Activated effector memory CD4-positive, alpha-beta T cell treated with anti-CD3 and anti-CD28 coated beads, Interleukin-2, amount 50 U/mL, for 16 hours (primary cell): Measurements from ENCODE around the gene SLC7A6.

Source experiments
- DNase-seq: peaks from one replicate; pipeline ENCODE4 v3.0.0-alpha.2; 2020

The SLC7A6 gene

GRCh38 chr16:68310774-68311511, 46.6 kb downstream of the SLC7A6 start, which contains the start of the genes PRMT7 and SLC7A6OS:
TSS of gene PRMT7 (plus strand) at chr16:68311019. CDS start at chr16:68315980, 4,961 bp downstream.
TSS of gene SLC7A6OS (minus strand) at chr16:68310946. CDS start at chr16:68310926, 20 bp downstream.
- peak; percentile 98 for DNase-seq

GRCh38 chr16:68313116-68313515, 48.8 kb downstream of the SLC7A6 start:
- no peak for DNase-seq

DNA sequence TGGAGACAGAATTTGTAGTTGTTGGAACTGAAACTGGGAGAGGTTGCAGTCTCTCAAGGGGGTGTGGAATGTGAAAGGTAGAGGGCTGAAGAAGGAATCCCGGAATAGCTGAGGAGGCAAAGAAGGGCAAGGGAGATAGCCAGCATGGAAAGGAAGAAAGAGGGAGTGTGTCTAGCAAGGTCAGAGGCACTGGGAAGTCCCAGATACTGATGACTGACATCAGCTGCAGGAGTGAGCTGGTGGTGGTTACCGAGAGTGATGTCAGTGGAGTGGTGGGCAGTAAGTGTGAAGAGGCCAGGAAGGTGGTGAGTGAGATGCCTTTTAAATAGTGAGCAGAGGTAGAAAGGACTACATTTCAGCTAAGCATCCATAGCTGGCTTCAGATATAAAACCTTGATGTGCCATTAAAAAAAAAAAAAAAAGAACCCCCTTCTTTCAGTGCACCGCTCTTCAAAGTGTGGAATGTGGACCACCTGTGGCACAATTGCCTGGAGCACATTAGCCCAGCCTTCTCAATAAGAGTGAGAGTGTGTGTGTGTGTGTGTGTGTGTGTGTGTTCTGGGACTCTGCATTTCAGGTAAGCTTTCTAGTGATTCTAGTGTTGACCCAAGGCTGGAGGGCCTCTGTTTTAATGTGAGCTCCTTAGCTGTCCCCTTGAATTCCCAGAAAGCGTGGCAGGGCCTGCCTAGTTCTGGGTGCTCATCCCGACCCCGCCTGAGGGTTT, 55.0 kb downstream of the SLC7A6 start:
- peak; percentile 67 for DNase-seq

GRCh38 chr16:68324336-68324735, 60.0 kb downstream of the SLC7A6 start:
- DNase-seq, result no peak

GRCh38 chr16:68324780-68325357, 60.5 kb downstream of the SLC7A6 start:
- no peak for DNase-seq

- peak; percentile 91 for DNase-seq
Observed at GRCh38 chr16:68328151-68328859, 64.0 kb downstream of the SLC7A6 start.

DNA sequence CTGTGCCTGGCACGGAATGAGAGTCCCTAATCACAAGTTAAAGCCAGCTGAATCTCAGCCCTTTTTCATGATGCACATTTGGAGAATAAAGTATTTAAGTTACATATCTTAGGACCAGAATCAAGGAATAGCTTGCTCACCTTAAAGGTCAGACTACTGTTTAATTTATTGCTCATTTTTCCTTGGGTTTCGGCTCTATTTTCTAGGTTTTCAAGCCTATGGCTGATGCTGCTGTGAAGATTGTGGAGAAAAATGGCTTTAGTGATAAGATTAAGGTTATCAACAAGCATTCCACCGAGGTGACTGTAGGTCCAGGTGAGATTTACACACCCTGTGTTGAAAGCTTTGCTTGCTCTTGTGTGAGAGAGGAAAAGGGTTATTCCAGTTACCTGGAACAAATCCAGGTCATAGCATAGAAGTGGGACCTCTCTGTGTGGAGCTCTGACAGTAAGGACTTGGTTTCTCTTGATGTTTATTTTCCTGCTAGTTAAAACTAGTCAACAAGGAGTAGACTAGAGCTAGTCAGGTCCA, 64.6 kb downstream of the SLC7A6 start:
- DNase-seq, result no peak

- no peak for DNase-seq
Observed at GRCh38 chr16:68331879-68332410, 67.6 kb downstream of the SLC7A6 start.

- no peak for DNase-seq
Observed at GRCh38 chr16:68332411-68333121, 68.2 kb downstream of the SLC7A6 start.

DNA sequence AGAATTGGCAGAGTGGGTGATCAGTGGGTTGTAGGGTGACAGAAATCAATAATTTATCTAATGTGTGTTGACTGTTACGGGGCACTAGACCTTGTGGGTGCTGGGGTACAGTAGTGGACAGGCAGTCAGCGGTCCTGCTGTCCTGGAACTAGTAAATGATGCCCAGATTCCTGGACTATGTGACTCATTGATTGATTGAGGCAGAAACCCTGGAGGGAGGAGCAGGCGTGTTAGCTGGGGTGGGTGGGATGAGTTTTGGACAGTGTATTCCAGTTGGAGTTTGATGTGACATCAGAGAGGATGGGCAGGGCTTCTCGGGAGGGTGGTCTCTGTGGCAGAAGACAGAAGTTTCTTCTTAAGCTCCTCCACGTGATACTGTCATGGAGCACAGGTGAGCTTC, 70.8 kb downstream of the SLC7A6 start:
- DNase-seq, result no peak

DNA sequence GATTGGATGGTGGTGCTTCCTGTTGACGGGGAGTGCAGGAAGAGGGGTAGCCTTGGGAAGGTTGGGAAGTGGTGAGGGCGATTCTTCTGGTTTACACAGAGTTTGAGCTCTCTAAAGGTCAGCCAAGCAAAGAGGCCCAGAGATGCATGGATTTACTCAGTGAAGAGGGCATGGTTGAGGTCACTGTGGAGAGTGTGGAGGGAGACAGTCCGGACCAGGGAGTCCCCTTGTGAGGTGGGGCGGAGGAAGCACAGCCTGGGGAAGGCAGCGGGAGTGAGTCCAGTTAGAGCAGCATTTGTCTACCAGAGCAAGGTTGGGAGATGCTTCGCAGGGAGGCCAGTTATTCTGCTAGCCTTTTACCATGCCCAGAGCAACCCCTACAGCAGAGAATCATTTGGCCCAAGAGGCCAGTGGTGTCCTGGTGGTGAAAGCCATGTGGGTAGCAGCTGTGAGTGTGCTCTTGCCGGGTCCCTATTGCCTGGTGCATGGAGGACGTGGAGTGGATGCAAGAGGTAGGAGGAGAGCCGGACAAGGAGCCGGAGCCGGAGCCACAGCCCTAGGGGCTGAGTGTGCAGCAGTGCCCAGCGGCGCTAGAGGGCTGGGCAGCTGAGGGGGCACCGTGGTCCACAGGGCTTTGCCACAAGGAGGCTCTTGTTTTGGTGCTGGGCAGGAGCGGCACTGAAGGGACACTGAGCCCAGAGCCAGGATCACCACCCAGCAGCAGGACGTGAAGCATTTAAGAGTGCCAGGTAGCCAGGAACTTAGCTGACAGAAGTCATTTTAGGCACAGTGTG, 74.2 kb downstream of the SLC7A6 start:
- DNase-seq, result no peak

- no peak for DNase-seq
Observed at GRCh38 chr16:68339214-68339613, 74.9 kb downstream of the SLC7A6 start.

GRCh38 chr16:68342620-68343019, 78.3 kb downstream of the SLC7A6 start:
- no peak for DNase-seq

- no peak for DNase-seq
Observed at GRCh38 chr16:68343137-68343536, 78.8 kb downstream of the SLC7A6 start.

GRCh38 chr16:68344252-68344651, 79.9 kb downstream of the SLC7A6 start:
- no peak for DNase-seq

GRCh38 chr16:68345351-68345810, 81.1 kb downstream of the SLC7A6 start:
- no peak for DNase-seq

DNA sequence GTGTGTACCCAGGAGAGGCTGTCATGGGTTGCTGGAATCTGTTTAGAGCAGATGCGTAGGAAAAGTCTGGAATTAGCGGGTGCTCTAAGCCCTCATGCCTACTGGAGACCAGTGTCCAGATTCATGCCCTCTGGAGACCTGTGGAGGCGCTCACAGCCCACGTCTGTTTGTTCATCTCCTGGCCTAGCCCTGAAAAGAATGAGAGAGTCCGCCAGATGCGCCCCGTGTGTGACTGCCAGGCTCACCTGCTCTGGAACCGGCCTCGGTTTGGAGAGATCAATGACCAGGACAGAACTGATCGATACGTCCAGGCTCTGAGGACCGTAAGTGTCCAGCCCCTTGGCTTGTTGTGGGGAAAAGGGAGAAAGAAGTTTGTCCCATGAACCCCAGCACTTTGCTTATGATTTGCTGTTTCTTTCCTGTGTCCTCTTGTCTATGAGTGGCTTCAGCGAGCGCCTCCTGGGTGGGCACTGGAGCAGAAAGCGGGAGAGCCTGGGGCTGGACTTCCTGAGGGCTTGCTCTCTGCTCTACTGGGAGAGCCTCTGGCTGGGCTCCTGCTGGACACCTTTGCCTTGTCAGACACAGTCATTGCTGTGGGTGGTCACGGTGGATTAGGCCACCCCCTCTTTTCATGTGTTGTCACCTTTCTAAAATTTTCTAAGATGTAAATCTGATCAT, 81.8 kb downstream of the SLC7A6 start:
- no peak for DNase-seq

DNA sequence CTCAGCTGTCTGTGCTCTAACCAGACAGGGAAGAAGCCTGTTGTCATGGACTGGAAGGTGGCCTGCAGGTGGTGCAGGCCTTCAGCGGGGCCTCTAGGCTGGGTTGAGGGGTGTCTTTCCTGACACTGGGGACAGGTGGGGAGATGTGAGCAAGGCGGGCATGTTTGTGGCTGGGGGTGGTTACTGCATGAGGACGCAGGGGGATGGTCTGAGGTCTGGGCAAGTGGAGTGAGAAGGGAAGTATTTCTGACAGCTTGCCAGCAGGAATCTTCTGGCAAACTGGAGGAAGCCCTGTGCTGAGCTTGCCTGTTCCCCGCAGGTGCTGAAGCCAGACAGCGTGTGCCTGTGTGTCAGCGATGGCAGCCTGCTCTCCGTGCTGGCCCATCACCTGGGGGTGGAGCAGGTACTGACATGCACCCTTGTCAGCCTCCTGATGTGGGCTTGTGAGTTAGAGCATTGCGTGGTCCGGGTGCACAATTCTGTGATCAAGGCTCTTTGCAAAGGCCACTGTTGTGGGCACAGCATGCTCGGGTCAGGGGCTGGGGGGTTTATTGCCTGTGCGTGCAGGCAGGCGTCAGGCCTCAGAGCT, 82.7 kb downstream of the SLC7A6 start:
- no peak for DNase-seq

- DNase-seq, result no peak
Observed at GRCh38 chr16:68347605-68348004, 83.3 kb downstream of the SLC7A6 start.
